GM18499 (cell line): ENCODE measurements around the gene PRDM9.
"Not testable (repeated sequence)": the region's sequence is repeated elsewhere in the genome, so short reads cannot be mapped to it uniquely, and the experiment has no call there.

Source experiments
- ATAC-seq: cut with Tn5 transposase; IDR thresholded peaks from one replicate; pipeline ENCODE4 v1.9.1; 2021; ENCODE audit warnings: moderate number of reproducible peaks; ENCODE audit not compliant: insufficient read depth, unreplicated experiment

Gene PRDM9

GRCh38 chr5:23507278-23507685 is at the start of gene PRDM9:
Gene PRDM9 (plus strand): TSS chr5:23507609. CDS start chr5:23509034, 1,425 bp downstream.
- ATAC-seq = no peak

- ATAC-seq = no peak
Observed at GRCh38 chr5:23457780-23458179, 49.6 kb upstream of the PRDM9 start.

- ATAC-seq = no peak
Observed at GRCh38 chr5:23459214-23459613, 48.2 kb upstream of the PRDM9 start.

- no peak for ATAC-seq
Observed at GRCh38 chr5:23461576-23461975, 45.8 kb upstream of the PRDM9 start.

- ATAC-seq = no peak
Observed at GRCh38 chr5:23466401-23466912, 41.0 kb upstream of the PRDM9 start.

GRCh38 chr5:23468658-23469057 is 38.8 kb upstream of the PRDM9 start:
- ATAC-seq = no peak

GRCh38 chr5:23473915-23474314 is 33.5 kb upstream of the PRDM9 start:
- no peak for ATAC-seq

- no peak for ATAC-seq
Observed at GRCh38 chr5:23474315-23474714, 33.1 kb upstream of the PRDM9 start.

GRCh38 chr5:23476580-23476979 is 30.8 kb upstream of the PRDM9 start:
- ATAC-seq = no peak

GRCh38 chr5:23482642-23483041 is 24.8 kb upstream of the PRDM9 start:
- no peak for ATAC-seq

- ATAC-seq = no peak
Observed at GRCh38 chr5:23483090-23483489, 24.3 kb upstream of the PRDM9 start.

GRCh38 chr5:23484096-23484495 is 23.3 kb upstream of the PRDM9 start:
- ATAC-seq = no peak

- ATAC-seq = not testable (repeated sequence)
Observed at GRCh38 chr5:23486227-23486626, 21.2 kb upstream of the PRDM9 start.

GRCh38 chr5:23490993-23491392 is 16.4 kb upstream of the PRDM9 start:
- no peak for ATAC-seq

- ATAC-seq = no peak
Observed at GRCh38 chr5:23494558-23494957, 12.9 kb upstream of the PRDM9 start.

- no peak for ATAC-seq
Observed at GRCh38 chr5:23496576-23496975, 10.8 kb upstream of the PRDM9 start.

GRCh38 chr5:23506329-23507236 is 826 bp upstream of the PRDM9 start:
- no peak for ATAC-seq

- not testable (repeated sequence) for ATAC-seq
Observed at GRCh38 chr5:23510434-23510833, 3.0 kb downstream of the PRDM9 start.

- no peak for ATAC-seq
Observed at GRCh38 chr5:23522553-23522952, 15.1 kb downstream of the PRDM9 start.

- ATAC-seq = no peak
Observed at GRCh38 chr5:23523031-23523430, 15.6 kb downstream of the PRDM9 start.

GRCh38 chr5:23523998-23524397 is 16.6 kb downstream of the PRDM9 start:
- ATAC-seq = no peak

- ATAC-seq = no peak
Observed at GRCh38 chr5:23525751-23526150, 18.3 kb downstream of the PRDM9 start.
